Panc1 (cell line): Measurements from ENCODE around the gene MYL9. TPM values are rescaled to one million over a fixed set of nuclear protein-coding genes. Genes with fewer than 3 reads are reported as not detected.
A peak's percentile ranks its signal among the peaks of the same experiment; 100 is the strongest.

Experiments used
- ATAC-seq: fragments of 200-7000 bp; cut with Tn5 transposase; 2 replicates; pipeline ENCODE4 v1.9.1; 2020; ENCODE audit warnings: mild to moderate bottlenecking, moderate library complexity
- BruUV-seq: library from RNA; stranded (reverse); fragments of 400-500 nt; replicated peaks from 2 replicates; lab custom pipeline; 2021; lab: Mats Ljungman, UMichigan
- CTCF ChIA-PET: fragments of 300-600 bp; sonication (Branson Sonifier 250); formaldehyde crosslinking; loops from one replicate; lab custom pipeline; 2022; ENCODE audit warnings: antibody characterized with exemption; lab: Charles Lee
- POLR2A ChIA-PET: fragments of 300-600 bp; sonication (Branson Sonifier 250); formaldehyde crosslinking; loops from one replicate; lab custom pipeline; 2022; ENCODE audit warnings: antibody characterized with exemption; lab: Charles Lee
- DNase-seq: peaks from one replicate; pipeline ENCODE4 v3.0.0-alpha.2; 2010; ENCODE audit warnings: low read depth, low spot score
- H3K27ac ChIP-seq: 2 replicates; pipeline ENCODE4 v1.5.1; 2011; ENCODE audit warnings: mild to moderate bottlenecking, low read length, inconsistent platforms
- H3K27me3 ChIP-seq: fragments of 200-500 bp; sonication (Bioruptor generic); 2 replicates; pipeline ENCODE4 v1.6.0; 2014; ENCODE audit warnings: low read length, inconsistent platforms; ENCODE audit not compliant: control insufficient read depth, insufficient read depth
- H3K36me3 ChIP-seq: fragments of 200-500 bp; sonication (Bioruptor generic); 2 replicates; pipeline ENCODE4 v1.5.1; 2014; ENCODE audit warnings: inconsistent platforms, mild to moderate bottlenecking, low read length, moderate library complexity; ENCODE audit not compliant: control insufficient read depth, insufficient read depth
- H3K4me1 ChIP-seq: 2 replicates; pipeline ENCODE4 v1.5.1; 2011; ENCODE audit warnings: inconsistent platforms, mild to moderate bottlenecking, low read length, moderate library complexity; ENCODE audit not compliant: control insufficient read depth, insufficient read depth
- H3K4me3 ChIP-seq, 2 experiments: 2 replicates each; pipeline ENCODE4 v1.5.1; 2011 to 2012; ENCODE audit warnings: low read depth in 2 of 2, low read length in 2 of 2, mild to moderate bottlenecking in 2 of 2, inconsistent platforms in 1 of 2, moderate library complexity in 1 of 2
- H3K9me3 ChIP-seq: fragments of 200-500 bp; sonication (Bioruptor generic); 2 replicates; pipeline ENCODE4 v1.5.1; 2014; ENCODE audit warnings: low read depth, mild to moderate bottlenecking, inconsistent platforms, low read length, moderate library complexity; ENCODE audit not compliant: control insufficient read depth, insufficient read depth
- POLR2AphosphoS5 ChIP-seq: IDR thresholded peaks from 2 replicates; pipeline ENCODE4 v1.6.1; 2012; ENCODE audit warnings: mild to moderate bottlenecking, low read depth, low read length, moderate library complexity
- SIN3A ChIP-seq: IDR thresholded peaks from 2 replicates; pipeline ENCODE4 v1.6.1; 2012; ENCODE audit warnings: low read depth, mild to moderate bottlenecking, low read length, moderate library complexity, borderline replicate concordance; ENCODE audit not compliant: insufficient read depth
- TCF7L2 ChIP-seq: IDR thresholded peaks from 2 replicates; pipeline ENCODE4 v1.6.1; 2011; ENCODE audit warnings: mild to moderate bottlenecking, low read depth, low read length, inconsistent platforms
- in situ Hi-C: cut with HindIII; loops from 2 replicates; pipeline ENCODE4 v1.10.0; 2016; ENCODE audit warnings: low sequenced_read_pairs, low pct_unique_long_range_greater_than_20kb
- intact Hi-C: fragments of 100-400 bp; cut with micrococcal nuclease; formaldehyde crosslinking; loops from one replicate; pipeline ENCODE4 v1.10.0; 2022; ENCODE audit not compliant: unreplicated experiment
- total RNA-seq: library from RNA; stranded (reverse); gene quantifications from one replicate; pipeline ENCODE4 v1.2.1, GENCODE V29; 2021; ENCODE audit not compliant: unreplicated experiment
- TF ChIP-seq, protein P1 (sequence below): fragments of 450-650 bp; IDR thresholded peaks from 2 replicates; pipeline ENCODE4 v1.5.1; 2017; ENCODE audit warnings: mild to moderate bottlenecking
- TF ChIP-seq, protein P2 (sequence below), 2 experiments: IDR thresholded peaks; 2 replicates each; pipeline ENCODE4 v1.6.1; 2011 to 2012; ENCODE audit warnings: low read depth in 2 of 2, control low read depth in 1 of 2, low read length in 1 of 2, mild to moderate bottlenecking in 1 of 2, moderate library complexity in 1 of 2; ENCODE audit not compliant: insufficient read depth in 1 of 2

MYL9 gene
- total RNA-seq, 1 experiment from 2014 or later, result 107 TPM

DNA sequence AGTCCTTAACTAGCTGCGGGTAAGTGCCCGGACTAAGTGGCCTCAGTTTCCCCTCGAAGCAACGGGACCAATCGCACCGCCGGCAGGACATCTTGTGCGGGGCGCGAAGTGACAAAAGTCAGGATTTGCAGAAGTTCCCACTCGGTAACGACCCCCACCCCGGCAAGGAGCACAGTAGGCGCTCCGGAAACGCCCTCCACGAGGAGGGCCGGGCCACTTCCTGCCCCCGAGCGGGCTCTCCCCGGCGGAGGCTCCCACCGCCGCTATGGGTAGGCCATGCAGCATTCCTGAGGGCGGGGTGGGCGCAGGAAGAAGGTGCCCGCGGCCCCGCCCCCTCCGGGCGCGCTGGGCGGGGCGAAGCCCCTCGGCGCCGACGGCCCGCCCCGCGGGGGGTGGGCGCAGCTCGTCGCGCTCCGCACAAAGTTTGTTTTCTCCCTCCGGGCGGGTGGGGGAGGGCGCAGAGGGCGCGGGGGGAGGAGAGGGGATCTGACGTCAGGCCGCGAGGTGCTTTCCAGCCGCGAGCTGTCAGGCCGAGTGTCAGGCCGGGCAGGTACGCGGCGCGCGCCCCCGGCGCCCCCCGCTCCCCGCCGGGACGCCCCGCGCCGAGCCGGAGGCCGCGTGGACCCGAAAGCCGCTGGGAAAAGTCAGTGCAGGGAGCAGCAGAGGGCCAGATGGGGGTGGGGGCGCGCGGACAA lies 31.9 kb downstream of the MYL9 start, which contains the start of gene TGIF2:
TGIF2 (plus strand) TSS at position 495 of the 695 bp plus-strand sequence. CDS start 5,178 bp downstream, outside the sequence.
- Histone ChIP-seq H3K36me3 (no peaks in the 10 kb centered on the region), H3K27me3 (no peaks in the 10 kb centered on the region), H3K4me3 (peak within 1 kb of the TSS; percentile 61 to 65), H3K9me3 (no peaks in the 10 kb centered on the region), H3K4me1 (peaks cover 20% of the 10 kb centered on the region), H3K27ac (peak within 1 kb of the TSS; percentile 92)
- ChIA-PET CTCF (interaction anchor here (0.6 kb wide), 1 partner anchor 158 kb away, joined by 3 read pairs; no protein-coding TSS in a partner anchor), POLR2A (interaction anchor here (0.6 to 0.7 kb wide), 3 partner anchors 14 to 425 kb away, joined by 3 to 12 read pairs (median 6); no protein-coding TSS in a partner anchor)
- TF ChIP-seq, protein P1, sequence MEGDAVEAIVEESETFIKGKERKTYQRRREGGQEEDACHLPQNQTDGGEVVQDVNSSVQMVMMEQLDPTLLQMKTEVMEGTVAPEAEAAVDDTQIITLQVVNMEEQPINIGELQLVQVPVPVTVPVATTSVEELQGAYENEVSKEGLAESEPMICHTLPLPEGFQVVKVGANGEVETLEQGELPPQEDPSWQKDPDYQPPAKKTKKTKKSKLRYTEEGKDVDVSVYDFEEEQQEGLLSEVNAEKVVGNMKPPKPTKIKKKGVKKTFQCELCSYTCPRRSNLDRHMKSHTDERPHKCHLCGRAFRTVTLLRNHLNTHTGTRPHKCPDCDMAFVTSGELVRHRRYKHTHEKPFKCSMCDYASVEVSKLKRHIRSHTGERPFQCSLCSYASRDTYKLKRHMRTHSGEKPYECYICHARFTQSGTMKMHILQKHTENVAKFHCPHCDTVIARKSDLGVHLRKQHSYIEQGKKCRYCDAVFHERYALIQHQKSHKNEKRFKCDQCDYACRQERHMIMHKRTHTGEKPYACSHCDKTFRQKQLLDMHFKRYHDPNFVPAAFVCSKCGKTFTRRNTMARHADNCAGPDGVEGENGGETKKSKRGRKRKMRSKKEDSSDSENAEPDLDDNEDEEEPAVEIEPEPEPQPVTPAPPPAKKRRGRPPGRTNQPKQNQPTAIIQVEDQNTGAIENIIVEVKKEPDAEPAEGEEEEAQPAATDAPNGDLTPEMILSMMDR, result no peak
- TF ChIP-seq POLR2AphosphoS5 (peak; percentile 66; the same call in 1 of the 2 replicates), SIN3A (peak; percentile 37; the same call in 1 of the 2 replicates)
- BruUV-seq, result no TSS peak
- in situ Hi-C loops (no loop called here), intact Hi-C loops (no loop called here)
- no peak for DNase-seq
- peak; percentile 89 for ATAC-seq

DNA sequence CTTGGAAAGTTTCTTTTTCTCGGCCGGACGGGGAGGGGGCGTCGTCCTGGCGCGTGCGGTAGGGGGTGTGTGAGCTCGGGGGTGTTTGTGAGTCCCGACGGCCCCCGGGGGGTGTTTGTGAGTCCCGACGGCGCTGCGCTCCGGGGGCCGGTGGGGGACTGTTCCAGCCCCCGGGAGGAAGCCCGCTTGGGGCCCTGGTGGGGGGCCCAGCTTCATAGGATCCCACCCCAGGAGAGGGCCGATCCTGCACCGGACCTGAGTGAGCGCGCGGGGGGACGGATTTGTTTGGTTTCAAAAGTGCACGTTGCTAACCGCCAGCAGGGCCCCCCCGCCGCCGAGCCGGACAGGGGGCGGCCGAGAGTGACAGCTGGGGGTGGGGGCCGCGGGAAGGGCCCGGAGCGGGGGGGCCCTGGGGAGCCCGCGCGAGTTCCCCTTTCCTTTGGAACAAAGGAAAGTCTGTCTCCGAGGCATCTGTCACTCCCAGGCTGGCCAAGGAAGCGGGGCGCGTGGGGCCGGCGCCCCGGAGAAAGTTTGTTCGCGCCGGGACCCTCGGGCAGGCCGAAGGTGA lies 32.6 kb downstream of the MYL9 start:
- no peaks in the 10 kb centered on the region for H3K27me3 ChIP-seq
- peak overlapping the region; percentile 51 for H3K27ac ChIP-seq
- TF ChIP-seq, protein P2, sequence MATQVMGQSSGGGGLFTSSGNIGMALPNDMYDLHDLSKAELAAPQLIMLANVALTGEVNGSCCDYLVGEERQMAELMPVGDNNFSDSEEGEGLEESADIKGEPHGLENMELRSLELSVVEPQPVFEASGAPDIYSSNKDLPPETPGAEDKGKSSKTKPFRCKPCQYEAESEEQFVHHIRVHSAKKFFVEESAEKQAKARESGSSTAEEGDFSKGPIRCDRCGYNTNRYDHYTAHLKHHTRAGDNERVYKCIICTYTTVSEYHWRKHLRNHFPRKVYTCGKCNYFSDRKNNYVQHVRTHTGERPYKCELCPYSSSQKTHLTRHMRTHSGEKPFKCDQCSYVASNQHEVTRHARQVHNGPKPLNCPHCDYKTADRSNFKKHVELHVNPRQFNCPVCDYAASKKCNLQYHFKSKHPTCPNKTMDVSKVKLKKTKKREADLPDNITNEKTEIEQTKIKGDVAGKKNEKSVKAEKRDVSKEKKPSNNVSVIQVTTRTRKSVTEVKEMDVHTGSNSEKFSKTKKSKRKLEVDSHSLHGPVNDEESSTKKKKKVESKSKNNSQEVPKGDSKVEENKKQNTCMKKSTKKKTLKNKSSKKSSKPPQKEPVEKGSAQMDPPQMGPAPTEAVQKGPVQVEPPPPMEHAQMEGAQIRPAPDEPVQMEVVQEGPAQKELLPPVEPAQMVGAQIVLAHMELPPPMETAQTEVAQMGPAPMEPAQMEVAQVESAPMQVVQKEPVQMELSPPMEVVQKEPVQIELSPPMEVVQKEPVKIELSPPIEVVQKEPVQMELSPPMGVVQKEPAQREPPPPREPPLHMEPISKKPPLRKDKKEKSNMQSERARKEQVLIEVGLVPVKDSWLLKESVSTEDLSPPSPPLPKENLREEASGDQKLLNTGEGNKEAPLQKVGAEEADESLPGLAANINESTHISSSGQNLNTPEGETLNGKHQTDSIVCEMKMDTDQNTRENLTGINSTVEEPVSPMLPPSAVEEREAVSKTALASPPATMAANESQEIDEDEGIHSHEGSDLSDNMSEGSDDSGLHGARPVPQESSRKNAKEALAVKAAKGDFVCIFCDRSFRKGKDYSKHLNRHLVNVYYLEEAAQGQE (IDR thresholded peaks at IDR 0.05; ENCODE audit: insufficient read depth in 1 of 2, low read depth in 2 of 2, low read length in 1 of 2), result no peak
- TF ChIP-seq TCF7L2 (no peak), POLR2AphosphoS5 (no peak), SIN3A (no peak)
- TF ChIP-seq, protein P1, result no peak
- H3K9me3 ChIP-seq, result no peaks in the 10 kb centered on the region
- POLR2A ChIA-PET, result interaction anchor here (0.6 kb wide), 1 partner anchor 45 kb away, joined by 6 read pairs; no protein-coding TSS in a partner anchor
- no peak for DNase-seq
- CTCF ChIA-PET, result no interaction called here
- no peaks in the 10 kb centered on the region for H3K36me3 ChIP-seq
- peaks cover 20% of the 10 kb centered on the region for H3K4me1 ChIP-seq
- in situ Hi-C loops (no loop called here), intact Hi-C loops (no loop called here)
- peak; percentile 2; the same call in 1 of the 2 replicates for ATAC-seq
- BruUV-seq, result no TSS peak
- H3K4me3 ChIP-seq, result peak overlapping the region; percentile 61 to 65
